Brain microvascular endothelial cell (primary cell): ENCODE results near the gene KCNAB1.
"Not testable (repeated sequence)": the region's sequence is repeated elsewhere in the genome, so short reads cannot be mapped to it uniquely, and the experiment has no call there.

Source experiments
- DNase-seq: peaks from one replicate; pipeline ENCODE4 v3.0.0-alpha.2; 2020
- H3K27ac ChIP-seq: fragments of 250-450 bp; sonication (Bioruptor Pico); 2 replicates; pipeline ENCODE4 v1.5.1; 2020; ENCODE audit warnings: mild to moderate bottlenecking, moderate library complexity
- H3K27me3 ChIP-seq: fragments of 250-450 bp; sonication (Bioruptor Pico); replicated peaks from 2 replicates; pipeline ENCODE4 v1.5.1; 2020; ENCODE audit warnings: mild to moderate bottlenecking
- H3K36me3 ChIP-seq: fragments of 250-450 bp; sonication (Bioruptor Pico); replicated peaks from 2 replicates; pipeline ENCODE4 v1.5.1; 2020; ENCODE audit warnings: mild to moderate bottlenecking
- H3K4me3 ChIP-seq: 2 replicates; pipeline ENCODE4 v1.5.1; 2011; ENCODE audit warnings: low read depth, mild to moderate bottlenecking, control low read depth, low read length, moderate library complexity
- CTCF ChIP-seq: IDR thresholded peaks from 2 replicates; pipeline ENCODE4 v1.5.1; 2011; ENCODE audit warnings: low read depth, mild to moderate bottlenecking, moderate library complexity, low read length, control low read depth, inconsistent platforms; ENCODE audit errors: missing control alignments
- in situ Hi-C: cut with HindIII; loops from 2 replicates; pipeline ENCODE4 v1.10.0; 2017; ENCODE audit warnings: low sequenced_read_pairs, low pct_ligation_motif_present

Gene KCNAB1

GRCh38 chr3:156120528-156121251 lies at the start of gene KCNAB1:
Gene KCNAB1, plus strand, starts transcription at chr3:156120578.
- no peak for DNase-seq
- TF ChIP-seq CTCF: no peak
- in situ Hi-C loops: no loop called here

GRCh38 chr3:156071031-156071430 lies 49.3 kb upstream of the KCNAB1 start:
- no peak for TF ChIP-seq CTCF
- H3K27ac ChIP-seq: no peak overlapping the region
- H3K27me3 ChIP-seq: no peaks in the 10 kb centered on the region
- no peaks in the 10 kb centered on the region for H3K36me3 ChIP-seq
- in situ Hi-C loops: no loop called here
- DNase-seq: no peak
- H3K4me3 ChIP-seq: no peak overlapping the region

More at GRCh38 chr3:156120528-156121251, at the start of gene KCNAB1:
- H3K4me3 ChIP-seq: no peak within 1 kb of the TSS
- H3K27ac ChIP-seq: no peak within 1 kb of the TSS
- H3K27me3 ChIP-seq: no peaks in the 10 kb centered on the region
- H3K36me3 ChIP-seq: no peaks in the 10 kb centered on the region

- in situ Hi-C loops, H3K4me3 ChIP-seq, DNase-seq, H3K27me3 ChIP-seq, H3K36me3 ChIP-seq, H3K27ac ChIP-seq: not testable (repeated sequence)
These were observed 47.3 kb upstream of the KCNAB1 start for GRCh38 chr3:156072950-156073657.

- H3K27me3 ChIP-seq: no peaks in the 10 kb centered on the region
- H3K36me3 ChIP-seq: no peaks in the 10 kb centered on the region
- H3K27ac ChIP-seq: no peak overlapping the region
- in situ Hi-C loops: no loop called here
- no peak overlapping the region for H3K4me3 ChIP-seq
- no peak for DNase-seq
- no peak for TF ChIP-seq CTCF
These were observed 30.3 kb upstream of the KCNAB1 start for GRCh38 chr3:156090126-156090525.

- in situ Hi-C loops: no loop called here
- no peak for TF ChIP-seq CTCF
- H3K27me3 ChIP-seq: no peaks in the 10 kb centered on the region
These were observed 26.4 kb upstream of the KCNAB1 start for GRCh38 chr3:156093964-156094363.

GRCh38 chr3:156094391-156094790 lies 26.0 kb upstream of the KCNAB1 start:
- H3K36me3 ChIP-seq: no peaks in the 10 kb centered on the region
- no peaks in the 10 kb centered on the region for H3K27me3 ChIP-seq
- no peak for DNase-seq
- no peak overlapping the region for H3K4me3 ChIP-seq
- in situ Hi-C loops: no loop called here
- TF ChIP-seq CTCF: no peak
- no peak overlapping the region for H3K27ac ChIP-seq

More at GRCh38 chr3:156093964-156094363, 26.4 kb upstream of the KCNAB1 start:
- Histone ChIP-seq H3K4me3 (no peak overlapping the region), H3K27ac (no peak overlapping the region), H3K36me3 (no peaks in the 10 kb centered on the region)
- no peak for DNase-seq

GRCh38 chr3:156095652-156096051 lies 24.7 kb upstream of the KCNAB1 start:
- H3K27me3 ChIP-seq, H3K4me3 ChIP-seq, DNase-seq, H3K36me3 ChIP-seq, H3K27ac ChIP-seq, in situ Hi-C loops: not testable (repeated sequence)
